SIG-M5 (cell line): Measurements from ENCODE around the gene IDH3A.
"Not testable (repeated sequence)": the region's sequence is repeated elsewhere in the genome, so short reads cannot be mapped to it uniquely, and the experiment has no call there.

Experiments used
- DNase-seq: peaks from one replicate; lab custom pipeline; 2025; lab: John Stamatoyannopoulos, UW

The IDH3A gene

DNA sequence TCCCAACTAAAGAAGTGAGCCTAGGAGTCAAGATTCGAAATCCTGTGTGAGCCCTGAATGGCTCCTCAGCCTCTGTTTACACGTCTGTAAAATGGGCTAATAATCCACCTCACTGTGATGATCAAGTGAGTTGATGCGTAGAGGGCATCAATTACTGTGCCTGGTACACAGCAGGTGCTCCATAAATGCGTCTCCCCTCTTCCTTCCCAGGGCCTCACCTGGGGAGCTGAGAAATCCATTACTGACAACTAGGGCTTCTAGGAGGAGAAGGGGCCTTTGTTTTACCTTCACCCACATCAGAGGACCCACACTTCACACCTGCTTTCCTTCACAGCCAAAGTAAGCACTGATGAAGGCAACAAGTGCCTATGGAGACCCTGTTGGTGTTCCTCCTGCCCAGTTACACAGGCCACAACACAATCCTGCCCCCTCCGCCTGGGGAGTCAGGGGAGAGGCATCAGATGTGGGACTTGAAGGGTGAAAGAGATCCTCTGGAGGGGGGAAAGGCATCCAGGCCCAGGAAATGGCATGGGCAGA, 19.3 kb upstream of the IDH3A start:
- no peak for DNase-seq

DNA sequence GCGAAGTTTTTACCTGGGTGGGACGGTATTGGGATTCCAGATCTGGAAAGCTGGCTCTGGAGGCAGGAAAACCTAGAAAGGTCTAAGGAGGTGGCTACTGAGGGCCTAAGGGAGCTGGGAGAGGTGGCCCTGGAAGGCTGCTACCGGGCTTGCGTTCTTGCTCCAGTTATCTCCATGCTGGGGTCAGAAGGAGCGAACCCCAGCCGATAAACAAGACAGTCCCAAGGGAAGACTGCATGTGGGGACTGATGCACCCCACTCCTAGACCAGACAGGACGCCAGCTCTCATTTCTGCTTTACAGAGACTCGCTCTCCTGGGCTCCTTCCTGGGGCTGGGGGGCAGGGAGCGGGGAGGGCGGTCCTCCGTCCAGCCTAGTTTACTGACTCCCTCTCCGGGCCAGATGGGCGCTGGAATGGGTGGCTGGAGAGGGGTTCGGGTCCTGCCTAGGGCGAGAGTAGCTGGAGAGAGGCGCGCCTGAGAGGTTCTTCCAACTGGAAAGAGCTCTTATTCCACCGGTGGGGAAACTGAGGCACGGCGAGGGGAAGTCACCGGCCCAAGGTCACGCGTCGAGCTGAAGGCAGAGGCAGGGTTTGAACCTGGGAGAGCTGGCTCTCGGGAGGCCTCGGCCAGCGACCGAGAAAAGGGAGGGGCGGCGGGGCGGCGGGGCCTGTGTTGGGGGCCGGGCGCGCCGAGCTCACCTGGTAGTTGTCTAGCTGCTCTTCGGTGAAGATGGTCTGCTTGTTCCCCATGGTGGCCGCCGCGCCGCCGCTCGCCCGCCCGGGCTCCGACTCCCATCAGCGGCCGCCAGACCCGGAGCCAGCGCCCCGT, 18.5 kb upstream of the IDH3A start:
- DNase-seq, result no peak

DNA sequence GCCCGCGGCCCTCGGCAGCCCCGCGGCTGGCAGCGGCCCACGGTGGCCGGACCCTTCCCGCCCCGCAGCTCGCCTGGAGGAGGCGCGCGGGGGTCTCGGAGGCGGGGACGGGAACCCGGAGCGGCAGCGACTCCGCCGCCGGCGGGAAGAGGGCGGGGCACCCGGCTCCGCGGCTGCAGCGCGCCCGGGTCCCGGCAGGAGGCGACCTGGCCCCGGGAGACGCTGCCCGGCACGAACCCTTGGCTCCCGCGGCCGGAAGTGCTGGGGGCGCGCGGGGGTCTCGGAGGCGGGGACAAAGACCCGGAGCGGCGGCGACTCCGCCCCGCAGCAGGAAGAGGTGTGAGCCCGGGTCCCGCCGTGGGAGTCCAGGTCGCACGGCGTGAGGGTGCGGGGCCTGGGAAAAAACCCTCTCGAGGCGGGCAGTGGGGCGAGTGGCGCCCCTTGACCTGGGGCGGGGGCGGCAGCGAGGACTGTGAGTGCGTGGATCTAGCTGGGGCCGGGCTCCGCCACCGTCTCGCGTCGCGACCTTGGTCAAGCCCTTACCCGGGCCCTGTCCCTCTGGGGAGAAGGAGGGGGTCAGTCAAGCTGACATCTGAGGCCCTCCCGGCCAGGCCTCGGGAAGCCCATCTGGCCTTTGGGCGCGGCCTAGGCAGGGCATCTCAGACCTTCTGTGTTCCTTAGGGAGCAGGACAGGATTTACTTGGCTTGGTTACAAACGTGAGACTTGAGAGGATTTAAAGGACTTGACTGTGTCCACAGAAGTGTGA, 17.7 kb upstream of the IDH3A start, which contains the start of gene CIB2:
TSS of gene CIB2 (minus strand) at position 151 of the 767 bp plus-strand sequence. CDS start 230 bp downstream, outside the sequence.
- DNase-seq, result no peak

DNA sequence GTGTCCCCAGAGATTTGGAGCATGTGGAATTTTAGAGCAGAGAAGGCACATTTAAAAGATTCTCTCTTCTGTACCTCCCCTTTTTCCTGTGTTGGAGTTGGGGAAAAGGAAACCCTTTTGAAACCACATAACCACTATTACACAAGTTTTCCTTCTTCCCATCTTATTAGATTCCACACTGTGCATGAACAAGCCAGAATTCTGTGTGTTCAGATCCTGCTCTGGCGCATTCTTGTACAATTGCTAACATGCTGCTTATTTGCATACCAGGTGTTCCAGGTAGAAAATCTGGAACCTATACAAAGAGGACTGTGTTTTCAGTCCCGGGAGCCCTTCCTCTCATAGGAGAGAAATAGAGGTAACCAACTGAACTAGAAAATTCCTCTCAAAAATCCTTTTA, 15.4 kb upstream of the IDH3A start:
- DNase-seq, result no peak

DNA sequence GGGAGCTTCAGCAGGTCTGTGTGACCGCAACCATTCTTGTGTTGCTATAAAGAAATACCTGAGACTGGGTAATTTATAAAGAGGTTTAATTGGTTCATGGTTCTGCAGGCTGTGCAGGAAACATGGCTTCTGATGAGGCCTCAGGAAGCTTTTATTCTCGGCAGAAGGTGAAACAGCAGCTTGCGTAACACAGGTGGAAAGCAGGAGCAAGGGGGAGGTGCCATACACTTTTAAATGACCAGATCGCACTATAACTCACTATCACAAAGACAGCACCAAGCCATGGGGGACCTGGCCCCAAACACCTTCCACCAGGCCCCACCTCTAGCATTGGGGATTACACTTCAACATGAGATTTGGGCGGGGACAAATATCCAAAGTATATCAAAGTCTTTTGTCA, 9.6 kb upstream of the IDH3A start:
- no peak for DNase-seq

DNA sequence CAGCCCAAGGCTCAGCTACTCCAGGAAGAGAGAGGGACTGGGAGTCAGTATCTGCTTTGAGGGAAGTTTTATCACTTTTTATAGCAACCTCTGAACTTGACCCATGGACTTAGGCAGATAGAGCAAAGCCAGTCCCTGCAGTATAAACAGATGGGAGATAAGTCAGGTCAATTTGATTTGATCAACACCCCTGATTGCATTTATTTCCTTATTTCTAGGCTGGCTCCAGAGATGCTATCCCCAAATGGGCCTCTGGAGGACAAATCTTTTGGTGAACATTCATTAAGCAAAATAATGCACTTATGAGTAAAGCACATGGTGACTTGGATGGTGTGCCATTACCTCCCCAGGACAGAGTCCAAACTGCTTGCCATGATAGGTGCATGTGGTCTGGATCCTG, 8.9 kb upstream of the IDH3A start:
- no peak for DNase-seq

DNA sequence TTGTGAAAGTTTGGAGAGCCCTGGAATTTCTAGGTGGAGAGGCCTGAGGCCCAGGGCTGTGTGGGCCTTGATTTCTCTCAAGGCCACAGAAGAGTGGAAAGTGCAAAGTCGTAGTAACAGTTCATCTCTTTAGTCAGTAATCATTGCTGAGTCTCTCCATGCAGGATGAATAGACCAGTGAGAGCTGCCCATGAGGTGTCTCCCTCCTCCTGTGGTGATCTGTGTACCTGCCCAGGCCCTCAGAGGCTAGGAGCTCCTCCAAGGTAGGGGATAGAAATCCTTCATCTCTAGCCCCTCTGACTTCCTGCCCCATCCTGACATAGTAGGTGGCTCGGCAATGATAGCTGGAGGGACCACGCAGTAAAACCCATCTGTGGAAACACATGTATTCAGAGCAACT, 6.8 kb upstream of the IDH3A start:
- DNase-seq, result no peak

DNA sequence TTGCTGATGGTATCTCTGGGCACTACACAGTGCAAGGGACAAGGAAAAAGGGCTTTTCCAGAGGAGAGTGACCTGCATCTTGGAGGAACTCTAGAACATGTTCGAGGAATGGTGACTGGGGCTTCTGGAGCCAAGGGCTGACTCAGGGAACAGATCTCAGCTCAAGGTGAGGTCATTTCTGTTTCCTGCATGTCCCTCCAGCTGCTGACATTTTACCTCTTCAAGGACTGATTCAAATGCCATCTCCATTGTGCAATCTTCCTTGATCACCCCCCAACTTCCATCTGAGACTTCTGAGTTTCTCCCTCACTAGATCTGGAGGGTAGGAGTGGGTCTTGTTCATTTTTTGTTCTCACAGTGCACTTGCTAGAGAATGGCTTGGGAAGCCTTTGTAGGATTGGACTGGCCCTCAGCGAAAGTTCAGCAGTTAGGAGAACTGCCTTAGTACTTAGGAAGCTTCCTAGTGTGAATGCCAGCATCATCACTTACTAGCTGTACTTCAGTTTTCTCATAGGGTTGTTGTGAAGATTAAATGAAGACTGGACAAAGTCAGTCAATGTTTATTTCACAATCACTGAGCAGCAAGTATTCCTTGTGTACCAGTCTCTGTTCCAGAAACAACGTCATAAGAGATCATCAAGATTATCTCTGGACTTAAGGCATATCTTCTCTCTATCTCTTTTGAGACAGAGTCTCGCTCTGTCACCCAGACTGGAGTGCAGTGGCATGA, 2.6 kb upstream of the IDH3A start:
- DNase-seq, result no peak

DNA sequence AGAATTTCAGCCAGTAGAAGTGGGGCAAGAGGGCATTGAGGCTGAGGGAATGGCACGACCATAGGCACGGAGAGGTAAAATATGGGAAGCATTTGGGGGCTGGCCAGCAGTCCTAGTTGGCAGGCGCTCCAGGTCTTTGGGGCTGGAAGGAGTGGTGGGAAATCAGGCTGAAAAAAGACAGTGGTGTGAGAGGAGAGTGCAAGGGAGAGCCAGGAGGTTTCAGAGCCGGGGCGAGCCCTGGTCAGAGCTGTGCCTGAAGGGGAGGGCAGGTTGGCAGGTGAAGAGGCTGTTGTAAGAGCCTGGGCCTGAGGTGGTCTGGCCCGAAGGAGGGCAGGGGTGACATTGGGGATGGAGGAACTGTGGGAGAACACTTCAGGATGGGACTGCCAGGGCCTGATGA, 1.6 kb upstream of the IDH3A start:
- DNase-seq, result no peak

DNA sequence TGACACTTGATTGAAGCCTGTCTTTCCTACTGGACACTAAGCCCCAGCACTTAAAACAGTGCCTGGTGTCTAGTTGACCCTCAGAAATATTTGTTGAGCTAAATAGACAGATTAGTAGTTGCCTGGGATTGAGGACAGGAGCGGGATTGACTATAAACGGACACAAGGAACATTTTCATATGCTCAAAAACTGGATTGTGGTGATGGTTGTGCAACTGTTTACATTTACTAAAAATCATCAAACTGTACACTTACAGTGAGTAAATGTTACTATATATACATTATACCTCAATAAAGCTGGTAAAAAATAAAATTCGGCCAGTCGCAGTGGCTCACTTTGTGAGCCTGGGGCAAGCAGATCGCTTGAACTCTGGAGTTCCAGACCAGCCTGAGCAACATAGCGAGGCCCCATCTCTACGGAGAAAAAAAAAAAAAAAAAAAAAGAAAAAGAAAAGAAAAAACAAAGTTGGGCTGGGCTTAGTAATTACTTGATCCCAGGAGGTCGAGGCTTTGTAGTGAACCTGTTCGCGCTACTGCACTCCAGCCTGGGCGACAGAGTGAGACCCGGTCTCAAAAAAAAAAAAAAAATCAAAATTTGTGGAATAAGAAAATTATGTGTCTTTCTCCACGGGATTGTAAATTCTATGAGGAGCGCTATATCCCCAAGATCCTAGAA, 632 bp upstream of the IDH3A start:
- DNase-seq, result no peak

DNA sequence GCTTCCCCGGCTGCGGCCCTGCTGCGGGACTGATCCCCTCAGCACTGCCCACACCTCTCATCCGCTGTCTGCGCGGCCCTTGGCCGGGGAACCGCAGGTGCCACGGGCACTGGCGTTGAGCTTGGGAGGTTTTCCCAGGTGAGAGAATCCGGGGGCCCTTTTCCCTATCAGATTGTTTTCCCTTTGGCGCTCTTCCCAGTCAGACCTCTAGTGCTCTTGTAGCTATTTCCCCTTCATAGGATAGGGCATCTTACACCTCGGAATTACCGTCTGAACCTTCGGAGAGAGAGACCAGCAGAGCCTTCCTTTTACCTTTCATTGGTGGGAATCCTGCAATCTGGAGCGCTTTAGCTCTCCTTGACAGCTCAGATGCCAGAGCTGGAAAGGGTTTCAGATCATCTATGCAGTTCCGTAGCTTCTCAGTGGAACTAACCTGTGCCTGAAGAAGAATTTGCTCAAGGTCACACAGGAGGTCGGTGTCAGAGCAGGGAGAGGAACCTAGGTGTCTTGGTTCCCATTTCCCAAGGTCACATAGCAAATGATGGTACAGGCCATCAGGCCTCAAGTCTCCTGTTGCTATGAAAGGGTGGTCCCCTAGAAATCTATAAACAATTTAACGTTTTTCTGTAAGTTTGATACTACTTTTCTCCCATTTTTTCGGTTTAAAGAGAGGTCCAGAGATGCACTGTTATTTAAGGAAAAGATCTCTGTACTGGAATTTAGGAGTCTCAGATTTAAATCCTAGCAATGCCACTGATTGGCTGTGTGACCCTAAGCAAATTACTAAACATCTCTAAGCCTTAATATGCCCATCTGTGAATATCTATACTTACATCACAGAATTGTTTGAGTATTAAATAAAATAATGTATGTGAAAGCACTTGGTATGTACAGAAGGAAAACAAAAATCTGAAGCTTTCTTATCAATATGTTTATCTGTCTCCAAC, 916 bp downstream of the IDH3A start:
- DNase-seq, result no peak

DNA sequence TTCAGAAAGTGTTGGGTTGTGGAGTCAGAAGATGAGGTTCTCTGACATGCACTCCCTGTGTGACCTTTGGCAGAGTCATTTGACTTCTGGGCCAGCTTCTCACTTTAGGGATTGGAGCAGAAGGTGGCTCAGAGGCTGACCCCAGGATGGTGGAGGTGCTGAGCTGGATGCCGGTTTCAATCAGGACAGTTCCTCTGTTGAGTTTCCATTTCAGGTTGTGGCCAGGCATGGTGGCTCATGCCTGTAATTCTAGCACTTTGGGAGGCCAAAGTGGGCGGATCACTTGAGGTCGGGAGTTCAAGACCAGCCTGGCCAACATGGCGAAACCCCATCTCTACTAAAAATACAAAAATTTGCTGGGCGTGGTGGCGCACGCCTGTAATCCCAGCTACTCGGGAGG, 1.9 kb downstream of the IDH3A start:
- not testable (repeated sequence) for DNase-seq

DNA sequence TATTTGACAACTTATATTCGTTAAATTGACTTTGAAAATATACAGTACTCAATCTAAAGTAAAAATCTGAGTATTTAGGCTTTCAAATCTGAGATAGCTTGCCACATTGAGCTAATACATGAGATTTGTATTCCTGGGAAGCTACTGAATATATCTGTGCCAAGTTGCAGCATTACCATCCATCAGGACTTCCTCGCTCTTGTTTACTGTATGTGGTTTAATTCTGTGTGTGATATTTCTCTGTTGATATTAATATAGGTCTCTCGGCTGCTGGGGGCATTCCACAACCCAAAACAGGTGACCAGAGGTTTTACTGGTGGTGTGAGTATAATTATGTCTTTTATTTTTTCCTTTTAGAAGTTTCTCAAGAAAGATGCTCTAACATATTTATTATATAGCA, 5.8 kb downstream of the IDH3A start:
- DNase-seq, result no peak

DNA sequence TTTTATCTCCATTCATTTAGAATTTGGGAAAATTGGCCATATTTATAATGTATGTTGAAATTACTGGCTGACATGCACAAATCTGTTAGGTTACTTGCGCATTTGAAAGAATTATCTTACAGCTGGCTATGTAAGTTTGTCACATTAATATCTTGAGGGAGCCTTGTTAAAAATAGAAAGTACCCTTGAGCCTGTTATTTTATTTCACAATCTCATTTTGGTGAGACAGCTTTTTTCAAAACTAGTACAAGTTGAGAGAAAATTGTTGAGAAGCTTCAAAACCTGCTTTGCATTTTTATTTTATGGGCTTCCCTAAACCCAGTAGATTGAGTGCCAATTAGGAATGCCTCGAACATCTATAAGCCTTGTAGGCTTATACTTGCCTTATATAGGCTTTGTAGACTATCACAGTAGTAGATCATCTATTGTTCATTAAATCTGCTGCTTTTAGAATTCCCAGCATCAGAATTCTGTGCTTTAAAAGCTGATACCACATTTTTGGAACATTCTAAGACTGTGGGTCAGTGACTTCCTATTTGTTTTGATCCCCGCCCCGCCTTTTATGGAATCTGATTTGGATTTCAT, 6.3 kb downstream of the IDH3A start:
- no peak for DNase-seq

DNA sequence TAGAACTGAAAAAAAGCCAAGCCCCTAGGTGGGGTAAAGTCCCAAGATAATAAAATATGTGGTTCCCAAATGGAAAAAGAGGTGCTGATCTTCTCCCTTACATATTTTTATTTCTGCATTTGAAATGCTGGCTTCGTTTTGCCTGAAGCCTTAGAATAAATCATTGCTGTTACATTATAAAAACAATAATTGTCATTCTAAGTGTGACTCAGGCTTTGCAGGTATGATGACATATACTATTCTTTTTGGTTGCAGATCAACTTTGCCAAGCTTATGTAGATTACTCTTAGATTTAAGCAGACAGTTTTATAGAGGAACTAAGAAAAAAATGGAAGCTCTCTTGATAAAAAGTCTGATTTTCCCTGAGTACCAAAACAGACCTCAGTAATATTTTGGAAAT, 7.5 kb downstream of the IDH3A start:
- no peak for DNase-seq

DNA sequence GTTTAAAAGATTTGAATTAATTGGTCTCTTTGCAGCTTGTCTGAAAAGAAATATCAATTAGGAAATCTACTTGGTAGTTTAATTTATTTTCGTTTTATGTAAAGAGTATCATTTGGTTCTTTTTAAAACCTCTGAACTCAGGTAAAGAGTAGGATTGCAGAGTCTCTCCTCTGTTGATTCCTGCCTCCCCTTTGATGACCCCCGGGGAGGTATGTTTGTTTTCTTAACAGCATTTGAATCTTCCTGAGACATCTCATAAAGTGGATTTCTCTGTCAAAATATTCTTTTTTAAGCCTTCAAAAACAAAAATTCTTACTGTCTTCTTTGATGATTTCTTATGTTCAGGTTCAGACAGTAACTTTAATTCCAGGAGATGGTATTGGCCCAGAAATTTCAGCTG, 8.0 kb downstream of the IDH3A start:
- no peak for DNase-seq

DNA sequence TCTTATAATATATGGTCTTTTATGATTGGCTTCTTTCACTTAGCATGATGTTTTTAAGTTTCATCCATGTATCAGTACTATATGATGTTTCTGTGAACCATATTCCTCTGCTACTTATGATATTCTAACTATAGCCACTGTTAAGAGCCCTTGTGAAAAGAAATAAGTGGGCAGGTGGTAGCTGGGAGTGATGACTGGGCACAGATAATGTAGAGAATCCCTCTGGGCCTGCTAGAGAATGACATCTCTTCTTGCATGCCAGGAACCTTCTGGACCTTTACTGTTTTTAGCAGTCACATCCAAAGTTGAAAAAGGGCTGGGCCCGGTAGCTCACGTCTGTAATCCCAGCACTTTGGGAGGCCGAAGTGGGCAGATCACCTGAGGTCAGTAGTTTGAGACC, 10.2 kb downstream of the IDH3A start:
- DNase-seq, result no peak

DNA sequence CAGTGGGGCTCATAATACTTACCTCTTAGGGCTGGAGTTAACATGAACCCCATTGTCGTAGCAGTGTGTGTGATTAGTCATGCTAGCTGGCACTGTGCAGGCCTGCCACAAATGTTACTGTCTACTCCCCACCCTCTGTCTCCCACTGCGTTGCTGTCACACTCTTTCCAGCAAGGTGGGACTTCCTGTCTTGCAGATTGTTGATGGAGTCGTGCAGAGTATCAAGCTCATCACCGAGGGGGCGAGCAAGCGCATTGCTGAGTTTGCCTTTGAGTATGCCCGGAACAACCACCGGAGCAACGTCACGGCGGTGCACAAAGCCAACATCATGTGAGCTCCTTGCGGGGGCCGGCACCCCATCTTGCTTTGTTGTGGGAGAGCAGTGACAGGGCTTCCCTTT, 12.9 kb downstream of the IDH3A start:
- no peak for DNase-seq

DNA sequence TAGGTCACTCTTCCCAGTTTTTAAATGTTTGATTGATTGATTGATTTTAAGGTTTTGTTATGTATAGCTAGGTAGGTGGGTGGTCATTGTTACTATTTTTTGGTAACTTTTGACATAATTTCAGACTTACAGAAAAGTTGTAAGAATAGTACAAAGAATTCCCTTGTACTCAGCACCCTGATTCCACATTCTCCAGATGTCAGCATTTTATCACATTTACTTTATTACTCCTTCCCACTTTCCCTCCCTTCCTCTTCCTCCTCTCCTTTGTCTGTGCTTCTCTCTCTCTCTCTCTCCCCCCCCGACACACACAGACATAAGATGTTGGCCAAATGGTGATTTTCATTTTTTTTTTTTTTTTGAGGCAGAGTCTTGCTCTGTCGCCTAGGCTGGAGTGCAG, 14.8 kb downstream of the IDH3A start:
- DNase-seq, result no peak

DNA sequence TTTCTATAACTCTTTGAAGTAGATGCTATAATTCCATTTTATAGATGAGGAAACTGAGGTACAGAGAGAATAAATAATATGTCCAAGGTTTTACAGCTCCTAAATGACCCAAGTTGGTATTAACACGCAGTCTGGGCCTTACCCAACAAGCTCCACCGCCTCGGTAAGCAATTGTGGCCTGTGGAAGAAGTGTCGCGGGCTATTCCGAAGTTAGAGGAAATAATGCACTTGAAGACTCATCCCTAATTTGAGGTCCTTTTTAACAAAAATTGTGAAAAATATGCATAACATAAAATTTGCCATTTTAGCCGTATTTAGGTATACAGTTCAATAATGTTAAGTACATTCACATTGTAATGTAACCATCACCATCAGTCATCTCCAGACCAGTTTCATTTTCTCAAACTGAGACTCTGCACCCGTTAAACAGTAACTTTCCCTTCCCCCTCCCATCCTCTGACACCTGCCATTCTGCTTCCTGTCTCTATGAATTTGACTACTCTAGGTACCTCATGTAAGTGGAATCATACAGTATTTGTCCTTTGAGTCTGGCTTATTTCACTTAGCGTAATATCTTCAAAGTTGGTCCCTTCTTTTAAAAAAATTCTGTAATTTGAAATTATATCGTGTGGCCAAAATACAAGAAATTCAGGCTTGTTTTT, 18.2 kb downstream of the IDH3A start:
- DNase-seq, result no peak
